ENCODE results near the gene ZRANB3. TPM values are rescaled to one million over a fixed set of nuclear protein-coding genes. Genes with fewer than 3 reads are reported as not detected.

Gene ZRANB3
- total RNA-seq, 1 donor from 2014 or later: 8.9 TPM

- Histone ChIP-seq H2AFZ (ENCODE audit: low read depth, low read length) (no peak overlapping the region), H3K27me3 (ENCODE audit: insufficient read depth, low read length) (no peaks in the 10 kb centered on the region), H3K9me3 (ENCODE audit: insufficient read depth, low read depth, low read length) (no peaks in the 10 kb centered on the region), H3K27ac (ENCODE audit: low read depth, low read length) (no peak overlapping the region), H4K20me1 (ENCODE audit: insufficient read depth, low read length) (no peaks in the 10 kb centered on the region), H3K4me3 (ENCODE audit: insufficient read depth, low read depth, low read length) (no peak overlapping the region), H3K9ac (ENCODE audit: low read length) (no peak overlapping the region), H3K79me2 (ENCODE audit: insufficient read depth, low read length) (no peaks in the 10 kb centered on the region), H3K36me3 (ENCODE audit: insufficient read depth, low read length) (no peaks in the 10 kb centered on the region), H3K4me2 (ENCODE audit: low read length) (no peak overlapping the region), H3K4me1 (ENCODE audit: insufficient read depth, low read length) (no peaks in the 10 kb centered on the region)
- peak; percentile 58 for DNase-seq (ENCODE audit: low read depth)
- no peak for FAIRE-seq
- no peaks in the 10 kb centered on the region for H3K4me1 Mint-ChIP-seq (ENCODE audit: low read depth, unreplicated experiment)
- no peaks in the 10 kb centered on the region for H3K9me3 Mint-ChIP-seq (ENCODE audit: unreplicated experiment)
- no peak overlapping the region for H3K27ac Mint-ChIP-seq (ENCODE audit: unreplicated experiment)
- peaks cover 2% of the 10 kb centered on the region for H3K36me3 Mint-ChIP-seq (ENCODE audit: low read depth, unreplicated experiment)
- no peak overlapping the region for H3K4me3 Mint-ChIP-seq (ENCODE audit: unreplicated experiment)
- H3K27me3 Mint-ChIP-seq (ENCODE audit: low read depth, unreplicated experiment): no peaks in the 10 kb centered on the region
- TF ChIP-seq CTCF (IDR thresholded peaks at IDR 0.05; ENCODE audit: insufficient read depth, low read depth, low read length): no peak
- TF ChIP-seq EZH2 (IDR thresholded peaks at IDR 0.05; ENCODE audit: insufficient read depth, low read length): no peak
Observed at GRCh38 chr2:135212757-135213156, 318.3 kb downstream of the ZRANB3 start.

GRCh38 chr2:135208016-135208415 is 323.0 kb downstream of the ZRANB3 start:
- H3K27me3 Mint-ChIP-seq (ENCODE audit: low read depth, unreplicated experiment): no peaks in the 10 kb centered on the region
- Histone ChIP-seq H3K9me3 (ENCODE audit: insufficient read depth, low read depth, low read length) (no peaks in the 10 kb centered on the region), H3K4me2 (ENCODE audit: low read length) (no peak overlapping the region), H3K36me3 (ENCODE audit: insufficient read depth, low read length) (no peaks in the 10 kb centered on the region), H4K20me1 (ENCODE audit: insufficient read depth, low read length) (no peaks in the 10 kb centered on the region), H3K4me1 (ENCODE audit: insufficient read depth, low read length) (no peaks in the 10 kb centered on the region), H2AFZ (ENCODE audit: low read depth, low read length) (no peak overlapping the region), H3K4me3 (ENCODE audit: insufficient read depth, low read depth, low read length) (no peak overlapping the region), H3K9ac (ENCODE audit: low read length) (no peak overlapping the region), H3K27me3 (ENCODE audit: insufficient read depth, low read length) (no peaks in the 10 kb centered on the region), H3K27ac (ENCODE audit: low read depth, low read length) (no peak overlapping the region), H3K79me2 (ENCODE audit: insufficient read depth, low read length) (no peaks in the 10 kb centered on the region)
- H3K36me3 Mint-ChIP-seq (ENCODE audit: low read depth, unreplicated experiment): no peaks in the 10 kb centered on the region
- no peak for DNase-seq (ENCODE audit: low read depth)
- TF ChIP-seq EZH2 (IDR thresholded peaks at IDR 0.05; ENCODE audit: insufficient read depth, low read length): no peak
- no peak for TF ChIP-seq CTCF (IDR thresholded peaks at IDR 0.05; ENCODE audit: insufficient read depth, low read depth, low read length)
- no peak for FAIRE-seq
- no peaks in the 10 kb centered on the region for H3K9me3 Mint-ChIP-seq (ENCODE audit: unreplicated experiment)
- H3K4me1 Mint-ChIP-seq (ENCODE audit: low read depth, unreplicated experiment): no peaks in the 10 kb centered on the region
- no peak overlapping the region for H3K27ac Mint-ChIP-seq (ENCODE audit: unreplicated experiment)
- no peak overlapping the region for H3K4me3 Mint-ChIP-seq (ENCODE audit: unreplicated experiment)

GRCh38 chr2:135203944-135204343 is 327.1 kb downstream of the ZRANB3 start:
- H3K4me1 ChIP-seq (ENCODE audit: insufficient read depth, low read length): no peaks in the 10 kb centered on the region
- no peak overlapping the region for H2AFZ ChIP-seq (ENCODE audit: low read depth, low read length)
- Mint-ChIP-seq H3K9me3 (ENCODE audit: unreplicated experiment) (no peaks in the 10 kb centered on the region), H3K36me3 (ENCODE audit: low read depth, unreplicated experiment) (no peaks in the 10 kb centered on the region), H3K4me3 (ENCODE audit: unreplicated experiment) (no peak overlapping the region), H3K27me3 (ENCODE audit: low read depth, unreplicated experiment) (no peaks in the 10 kb centered on the region), H3K27ac (ENCODE audit: unreplicated experiment) (no peak overlapping the region), H3K4me1 (ENCODE audit: low read depth, unreplicated experiment) (no peaks in the 10 kb centered on the region)
- FAIRE-seq (no peak), DNase-seq (ENCODE audit: low read depth) (no peak)
- no peaks in the 10 kb centered on the region for H3K36me3 ChIP-seq (ENCODE audit: insufficient read depth, low read length)
- H3K9me3 ChIP-seq (ENCODE audit: insufficient read depth, low read depth, low read length): no peaks in the 10 kb centered on the region
- H3K4me2 ChIP-seq (ENCODE audit: low read length): no peak overlapping the region
- H4K20me1 ChIP-seq (ENCODE audit: insufficient read depth, low read length): no peaks in the 10 kb centered on the region
- no peak overlapping the region for H3K9ac ChIP-seq (ENCODE audit: low read length)
- no peaks in the 10 kb centered on the region for H3K79me2 ChIP-seq (ENCODE audit: insufficient read depth, low read length)
- no peaks in the 10 kb centered on the region for H3K27me3 ChIP-seq (ENCODE audit: insufficient read depth, low read length)
- H3K27ac ChIP-seq (ENCODE audit: low read depth, low read length): no peak overlapping the region
- no peak for TF ChIP-seq EZH2 (IDR thresholded peaks at IDR 0.05; ENCODE audit: insufficient read depth, low read length)
- no peak for TF ChIP-seq CTCF (IDR thresholded peaks at IDR 0.05; ENCODE audit: insufficient read depth, low read depth, low read length)
- no peak overlapping the region for H3K4me3 ChIP-seq (ENCODE audit: insufficient read depth, low read depth, low read length)
